K562 (cell line): Measurements from ENCODE around the gene DACT3. TPM values are rescaled to one million over a fixed set of nuclear protein-coding genes. Genes with fewer than 3 reads are reported as not detected.

Experiments used
- GABPB2 ChIP-seq: fragments of 250-450 bp; sonication (Bioruptor Pico); conservative IDR thresholded peaks from 2 replicates; pipeline ENCODE4 v1.5.1; 2021; ENCODE audit warnings: mild to moderate bottlenecking
- SMAD1 ChIP-seq: fragments of 150-350 bp; IDR thresholded peaks from 2 replicates; pipeline ENCODE4 v1.6.1; 2014; ENCODE audit warnings: low read length, low read depth; ENCODE audit not compliant: partially characterized antibody
- STAT6 ChIP-seq: sonication (generic); formaldehyde crosslinking; IDR thresholded peaks from 2 replicates; pipeline ENCODE4 v1.8.1; 2023; ENCODE audit warnings: mild to moderate bottlenecking, missing genetic modification reagents
- WHSC1 ChIP-seq: IDR thresholded peaks from one replicate; pipeline ENCODE4 v1.6.1; 2012; ENCODE audit warnings: low read length, control low read depth, inconsistent platforms
- ZNF444 ChIP-seq: fragments of 250-450 bp; sonication (Bioruptor Pico); IDR thresholded peaks from 2 replicates; pipeline ENCODE4 v1.4.0; 2020; ENCODE audit warnings: mild to moderate bottlenecking, moderate library complexity
- ZNF592 ChIP-seq: fragments of 450-650 bp; IDR thresholded peaks from 2 replicates; pipeline ENCODE4 v1.6.1; 2017; ENCODE audit warnings: antibody characterized with exemption, mild to moderate bottlenecking
- ZNF75A ChIP-seq: fragments of 450-650 bp; formaldehyde crosslinking; IDR thresholded peaks from 2 replicates; pipeline ENCODE4 v1.4.0; 2020; ENCODE audit warnings: mild to moderate bottlenecking
- polyA plus RNA-seq, 8 experiments: library from polyadenylated mRNA; depleted of rRNA in 4 of 8; stranded (reverse) in 5 of 8; unstranded in 3 of 8; fragments of >200 nt; fragmentation: Nextera tagmentation in 2 of 8; fragmentation: Illumina TruSeq in 1 of 8; extraction: Ambion mirVana in 2 of 8; extraction: Trizol in 1 of 8; gene quantifications; 2 replicates each; pipeline versions ENCODE4 v1.2.1 to v1.2.3, GENCODE V29; 2011 to 2014; ENCODE audit warnings: inconsistent platforms in 1 of 8, missing spikeins in 1 of 8
- total RNA-seq, 7 experiments: library from RNA; depleted of rRNA in 6 of 7; stranded (reverse); fragments of >200 nt in 6 of 7; fragmentation: Illumina TruSeq in 2 of 7; extraction: Trizol in 2 of 7; gene quantifications; 2 replicates each; pipeline versions ENCODE4 v1.2.1 to v1.2.3, GENCODE V29; 2011 to 2021; ENCODE audit warnings: low replicate concordance in 1 of 7
- TF ChIP-seq, protein P1 (sequence below): sonication (generic); formaldehyde crosslinking; IDR thresholded peaks from 2 replicates; pipeline ENCODE4 v1.8.1; 2023; ENCODE audit warnings: mild to moderate bottlenecking, missing genetic modification reagents
- TF ChIP-seq, protein P2 (sequence below): sonication (generic); formaldehyde crosslinking; IDR thresholded peaks from 2 replicates; pipeline ENCODE4 v1.8.1; 2022; ENCODE audit warnings: missing genetic modification reagents
- TF ChIP-seq, protein P3 (sequence below): sonication (generic); formaldehyde crosslinking; IDR thresholded peaks from 2 replicates; pipeline ENCODE4 v1.8.1; 2023; ENCODE audit warnings: missing genetic modification reagents, mild to moderate bottlenecking, borderline replicate concordance

DACT3 gene
- total and polyA plus RNA-seq, 9 of the 15 experiments (the other 6 are each of a cell fraction or from before 2014, with no cell fraction given), result 0.67 to 6.5 (median 3.5) TPM

- TF ChIP-seq, protein P1, sequence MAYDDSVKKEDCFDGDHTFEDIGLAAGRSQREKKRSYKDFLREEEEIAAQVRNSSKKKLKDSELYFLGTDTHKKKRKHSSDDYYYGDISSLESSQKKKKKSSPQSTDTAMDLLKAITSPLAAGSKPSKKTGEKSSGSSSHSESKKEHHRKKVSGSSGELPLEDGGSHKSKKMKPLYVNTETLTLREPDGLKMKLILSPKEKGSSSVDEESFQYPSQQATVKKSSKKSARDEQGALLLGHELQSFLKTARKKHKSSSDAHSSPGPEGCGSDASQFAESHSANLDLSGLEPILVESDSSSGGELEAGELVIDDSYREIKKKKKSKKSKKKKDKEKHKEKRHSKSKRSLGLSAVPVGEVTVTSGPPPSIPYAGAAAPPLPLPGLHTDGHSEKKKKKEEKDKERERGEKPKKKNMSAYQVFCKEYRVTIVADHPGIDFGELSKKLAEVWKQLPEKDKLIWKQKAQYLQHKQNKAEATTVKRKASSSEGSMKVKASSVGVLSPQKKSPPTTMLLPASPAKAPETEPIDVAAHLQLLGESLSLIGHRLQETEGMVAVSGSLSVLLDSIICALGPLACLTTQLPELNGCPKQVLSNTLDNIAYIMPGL, result peak; percentile 88
- TF ChIP-seq SMAD1, result peak; percentile 34
- no peak for TF ChIP-seq ZNF444 (CRISPR knock-in tag)
- TF ChIP-seq GABPB2 (CRISPR knock-in tag), result no peak; the same call in 1 of the 2 replicates
- no peak for TF ChIP-seq STAT6 (CRISPR knock-in tag)
- TF ChIP-seq, protein P2, sequence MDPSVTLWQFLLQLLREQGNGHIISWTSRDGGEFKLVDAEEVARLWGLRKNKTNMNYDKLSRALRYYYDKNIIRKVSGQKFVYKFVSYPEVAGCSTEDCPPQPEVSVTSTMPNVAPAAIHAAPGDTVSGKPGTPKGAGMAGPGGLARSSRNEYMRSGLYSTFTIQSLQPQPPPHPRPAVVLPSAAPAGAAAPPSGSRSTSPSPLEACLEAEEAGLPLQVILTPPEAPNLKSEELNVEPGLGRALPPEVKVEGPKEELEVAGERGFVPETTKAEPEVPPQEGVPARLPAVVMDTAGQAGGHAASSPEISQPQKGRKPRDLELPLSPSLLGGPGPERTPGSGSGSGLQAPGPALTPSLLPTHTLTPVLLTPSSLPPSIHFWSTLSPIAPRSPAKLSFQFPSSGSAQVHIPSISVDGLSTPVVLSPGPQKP, result no peak
- no peak for TF ChIP-seq WHSC1
- TF ChIP-seq ZNF592, result no peak
- TF ChIP-seq, protein P3, sequence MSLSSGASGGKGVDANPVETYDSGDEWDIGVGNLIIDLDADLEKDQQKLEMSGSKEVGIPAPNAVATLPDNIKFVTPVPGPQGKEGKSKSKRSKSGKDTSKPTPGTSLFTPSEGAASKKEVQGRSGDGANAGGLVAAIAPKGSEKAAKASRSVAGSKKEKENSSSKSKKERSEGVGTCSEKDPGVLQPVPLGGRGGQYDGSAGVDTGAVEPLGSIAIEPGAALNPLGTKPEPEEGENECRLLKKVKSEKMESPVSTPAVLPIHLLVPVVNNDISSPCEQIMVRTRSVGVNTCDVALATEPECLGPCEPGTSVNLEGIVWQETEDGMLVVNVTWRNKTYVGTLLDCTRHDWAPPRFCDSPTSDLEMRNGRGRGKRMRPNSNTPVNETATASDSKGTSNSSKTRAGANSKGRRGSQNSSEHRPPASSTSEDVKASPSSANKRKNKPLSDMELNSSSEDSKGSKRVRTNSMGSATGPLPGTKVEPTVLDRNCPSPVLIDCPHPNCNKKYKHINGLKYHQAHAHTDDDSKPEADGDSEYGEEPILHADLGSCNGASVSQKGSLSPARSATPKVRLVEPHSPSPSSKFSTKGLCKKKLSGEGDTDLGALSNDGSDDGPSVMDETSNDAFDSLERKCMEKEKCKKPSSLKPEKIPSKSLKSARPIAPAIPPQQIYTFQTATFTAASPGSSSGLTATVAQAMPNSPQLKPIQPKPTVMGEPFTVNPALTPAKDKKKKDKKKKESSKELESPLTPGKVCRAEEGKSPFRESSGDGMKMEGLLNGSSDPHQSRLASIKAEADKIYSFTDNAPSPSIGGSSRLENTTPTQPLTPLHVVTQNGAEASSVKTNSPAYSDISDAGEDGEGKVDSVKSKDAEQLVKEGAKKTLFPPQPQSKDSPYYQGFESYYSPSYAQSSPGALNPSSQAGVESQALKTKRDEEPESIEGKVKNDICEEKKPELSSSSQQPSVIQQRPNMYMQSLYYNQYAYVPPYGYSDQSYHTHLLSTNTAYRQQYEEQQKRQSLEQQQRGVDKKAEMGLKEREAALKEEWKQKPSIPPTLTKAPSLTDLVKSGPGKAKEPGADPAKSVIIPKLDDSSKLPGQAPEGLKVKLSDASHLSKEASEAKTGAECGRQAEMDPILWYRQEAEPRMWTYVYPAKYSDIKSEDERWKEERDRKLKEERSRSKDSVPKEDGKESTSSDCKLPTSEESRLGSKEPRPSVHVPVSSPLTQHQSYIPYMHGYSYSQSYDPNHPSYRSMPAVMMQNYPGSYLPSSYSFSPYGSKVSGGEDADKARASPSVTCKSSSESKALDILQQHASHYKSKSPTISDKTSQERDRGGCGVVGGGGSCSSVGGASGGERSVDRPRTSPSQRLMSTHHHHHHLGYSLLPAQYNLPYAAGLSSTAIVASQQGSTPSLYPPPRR, result no peak
- no peak for TF ChIP-seq ZNF75A
These were observed 60.3 kb downstream of the DACT3 start (continued) for GRCh38 chr19:46600384-46601317.
